ENCODE results near the gene HES5.
A peak's percentile ranks its signal among the peaks of the same experiment; 100 is the strongest.

The HES5 gene

DNA sequence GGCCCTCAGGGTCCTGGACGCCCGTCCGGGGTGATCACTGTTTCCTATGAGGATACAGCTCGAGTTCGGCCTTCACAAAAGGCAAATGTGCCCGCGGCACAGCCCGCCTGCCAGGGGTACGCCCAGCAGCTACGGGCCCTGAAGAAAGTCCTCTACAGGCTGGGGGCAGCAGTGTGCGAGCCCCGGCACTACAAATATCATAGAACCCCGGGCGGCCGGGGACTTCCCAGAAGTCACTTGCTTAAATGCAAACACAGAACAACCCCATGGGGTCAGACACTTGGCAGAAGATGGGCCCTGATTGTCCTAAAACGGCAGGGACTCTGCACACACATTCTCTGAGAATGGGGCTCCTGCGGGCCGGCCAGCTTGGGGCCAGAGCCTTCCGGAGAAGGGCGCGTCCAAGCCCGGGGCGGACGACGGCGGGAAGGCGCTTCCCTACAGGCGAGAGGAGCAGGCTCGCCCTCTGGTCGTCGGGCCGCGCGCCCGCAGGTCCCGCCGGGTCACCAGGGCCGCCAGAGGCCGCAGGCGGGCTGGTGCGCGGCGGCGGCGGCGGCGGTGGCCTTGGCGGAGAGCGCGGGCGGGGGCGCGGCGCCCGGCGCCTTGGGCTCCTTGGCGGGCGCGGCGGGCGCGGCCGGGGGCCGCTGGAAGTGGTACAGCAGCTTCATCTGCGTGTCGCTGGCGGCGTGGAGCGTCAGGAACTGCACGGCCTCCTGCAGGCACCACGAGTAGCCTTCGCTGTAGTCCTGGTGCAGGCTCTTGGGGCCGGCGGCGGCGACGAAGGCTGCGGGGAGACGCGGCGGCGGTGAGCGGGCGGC lies 888 bp downstream of the HES5 start:
- DNase-seq, result no peak

DNA sequence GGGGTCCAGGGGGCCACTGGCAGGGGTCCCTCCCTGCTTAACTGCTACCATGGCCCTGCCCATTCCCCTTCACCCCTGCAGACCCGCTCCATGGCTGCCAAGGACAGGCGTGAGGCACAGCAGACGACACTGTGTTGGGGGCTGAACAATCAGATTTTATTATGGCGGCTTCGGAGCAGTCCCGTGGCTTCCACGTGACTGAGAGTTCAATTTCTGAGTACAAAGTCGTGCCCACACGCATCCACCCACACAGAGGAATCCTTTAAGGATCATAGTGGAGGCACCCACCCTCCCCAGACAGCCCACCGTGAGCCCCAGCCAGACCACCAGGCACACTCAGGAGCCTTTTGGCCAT lies 1.5 kb downstream of the HES5 start:
- no peak for DNase-seq

DNA sequence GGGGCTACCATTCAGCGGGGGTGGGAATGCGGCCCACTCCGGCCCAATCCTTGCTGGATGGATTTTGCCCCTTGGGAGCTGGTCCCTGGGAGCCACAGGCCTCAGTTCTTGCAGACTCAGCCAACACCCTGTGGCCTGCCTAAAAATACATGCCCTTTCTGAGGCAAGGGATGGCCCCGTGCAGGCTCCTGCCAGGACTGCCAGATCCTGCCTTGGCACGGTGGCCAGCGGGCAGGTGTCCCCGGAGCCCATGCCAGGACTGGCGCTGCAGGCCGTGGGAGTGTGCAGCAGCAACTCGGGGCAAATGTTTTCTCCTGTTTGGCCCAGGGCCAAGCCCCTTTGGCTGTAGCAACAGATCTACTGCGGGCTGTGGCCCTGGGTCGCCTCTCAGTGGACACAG lies 2.0 kb downstream of the HES5 start:
- DNase-seq, result no peak

DNA sequence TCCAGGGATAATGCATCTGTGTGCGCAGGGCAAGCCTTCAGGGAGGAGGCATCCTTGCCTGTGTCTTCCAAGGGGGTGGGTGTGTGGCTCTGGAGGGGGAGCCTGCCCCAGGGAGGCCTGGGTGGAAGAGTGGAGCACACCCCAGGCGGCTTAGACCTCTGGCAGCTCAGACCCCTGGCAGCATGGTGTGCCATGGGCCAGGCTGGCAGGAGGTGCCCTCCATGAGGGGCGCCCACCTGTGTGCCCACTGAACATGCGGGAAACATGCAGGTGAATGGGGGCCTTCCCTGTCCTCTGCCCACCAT lies 2.6 kb downstream of the HES5 start:
- DNase-seq, result no peak

DNA sequence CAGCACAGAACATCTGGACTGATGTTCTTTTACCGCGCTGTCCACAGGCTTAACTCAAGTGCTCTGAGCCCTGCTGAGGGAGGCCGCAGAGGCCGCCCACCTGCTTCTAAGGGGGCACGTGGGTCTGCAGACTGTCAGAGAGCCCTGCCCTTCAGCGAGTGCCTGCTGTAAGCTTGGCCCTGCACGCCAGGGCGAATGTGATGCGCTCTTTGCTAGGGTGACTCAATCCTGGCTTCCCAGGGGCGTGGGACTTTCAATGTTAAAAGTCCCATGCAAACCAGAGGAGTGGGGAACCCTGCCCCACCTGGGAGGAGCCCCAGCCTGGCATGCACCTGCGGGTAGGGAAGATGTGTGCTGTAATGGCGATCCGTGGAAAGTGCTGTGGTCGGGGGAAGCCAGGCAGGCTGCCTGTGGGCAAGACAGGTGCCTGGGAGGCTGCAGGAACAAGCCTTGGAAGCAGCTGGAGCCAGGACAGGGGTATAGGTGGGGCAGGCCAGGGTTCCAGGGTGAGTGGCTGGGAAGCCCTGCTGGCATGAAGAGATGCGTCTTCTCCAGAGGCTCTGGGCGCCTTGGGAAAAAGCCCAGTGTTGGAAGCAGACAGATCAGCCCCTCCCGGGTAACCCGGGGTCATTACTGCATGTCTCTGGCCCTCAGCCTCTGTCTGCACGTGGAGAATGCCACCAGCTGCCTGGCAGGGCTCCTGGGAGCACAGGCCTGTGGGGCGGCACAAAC lies 3.1 kb downstream of the HES5 start:
- DNase-seq, result peak; percentile 49

DNA sequence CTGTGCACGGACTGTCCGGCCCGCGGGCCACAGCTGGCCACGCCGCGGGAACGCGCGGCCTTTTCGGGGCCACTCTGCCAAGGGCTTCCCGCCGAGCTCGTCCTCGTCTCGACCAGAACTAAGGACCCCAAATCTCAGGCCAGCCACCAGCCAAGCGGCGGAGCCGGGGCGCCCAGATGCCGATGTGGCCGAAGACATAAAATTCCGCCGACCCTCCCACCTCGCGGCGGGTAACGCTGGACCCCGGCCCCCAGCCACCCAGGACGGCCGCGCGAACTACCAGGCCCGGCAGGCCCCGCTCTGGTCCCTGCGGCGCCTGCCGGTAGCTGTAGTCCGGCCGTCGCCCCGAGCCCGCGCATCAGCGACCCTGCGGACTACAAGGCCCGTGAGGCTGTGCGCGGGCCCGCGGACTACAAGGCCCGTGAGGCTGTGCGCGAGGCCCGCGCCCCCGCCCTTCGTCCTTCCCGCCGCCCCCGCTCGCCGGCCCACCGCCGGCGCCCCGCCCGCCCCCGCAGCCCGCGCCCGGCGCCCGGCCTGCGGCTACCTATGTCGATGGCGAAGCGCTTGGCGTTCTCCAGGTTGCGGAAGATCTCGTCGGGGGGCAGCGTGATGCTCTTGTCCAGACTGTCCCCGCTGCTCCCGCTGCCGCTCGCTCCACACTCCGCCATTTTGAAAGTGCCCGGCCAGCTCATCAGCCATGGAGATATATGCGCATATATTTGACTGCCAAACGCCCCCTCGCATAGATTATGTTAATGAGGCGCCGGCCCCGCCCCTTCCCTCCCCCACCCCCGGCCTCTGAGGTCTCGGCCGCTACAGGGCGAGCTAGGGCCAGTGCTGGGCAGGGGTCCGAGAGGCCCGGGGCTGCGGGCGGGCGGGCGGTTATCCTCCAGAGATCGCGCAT lies 3.9 kb downstream of the HES5 start, which contains the start of gene PANK4:
Gene PANK4 (minus strand): TSS at position 677 of the 904 bp plus-strand sequence. CDS start 9 bp downstream, at position 668.
- DNase-seq, result peak; percentile 87

DNA sequence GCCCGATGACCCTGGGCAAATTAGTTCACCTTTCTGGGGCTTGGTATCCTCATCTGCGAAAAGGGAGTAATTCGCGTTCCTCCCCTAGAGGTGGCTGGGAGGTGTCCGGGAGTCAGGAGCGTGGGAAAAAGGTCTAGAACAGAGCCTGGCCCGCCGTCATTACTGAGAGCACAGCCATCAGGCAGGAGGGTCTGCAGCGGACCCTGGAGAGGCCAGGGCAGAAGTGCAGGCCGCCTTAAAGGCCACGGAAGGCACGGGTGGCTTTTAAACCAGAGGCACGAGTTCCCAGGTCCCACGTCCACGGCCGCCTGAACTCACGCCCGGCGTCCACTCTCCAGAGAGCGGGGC lies 4.5 kb downstream of the HES5 start:
- no peak for DNase-seq

DNA sequence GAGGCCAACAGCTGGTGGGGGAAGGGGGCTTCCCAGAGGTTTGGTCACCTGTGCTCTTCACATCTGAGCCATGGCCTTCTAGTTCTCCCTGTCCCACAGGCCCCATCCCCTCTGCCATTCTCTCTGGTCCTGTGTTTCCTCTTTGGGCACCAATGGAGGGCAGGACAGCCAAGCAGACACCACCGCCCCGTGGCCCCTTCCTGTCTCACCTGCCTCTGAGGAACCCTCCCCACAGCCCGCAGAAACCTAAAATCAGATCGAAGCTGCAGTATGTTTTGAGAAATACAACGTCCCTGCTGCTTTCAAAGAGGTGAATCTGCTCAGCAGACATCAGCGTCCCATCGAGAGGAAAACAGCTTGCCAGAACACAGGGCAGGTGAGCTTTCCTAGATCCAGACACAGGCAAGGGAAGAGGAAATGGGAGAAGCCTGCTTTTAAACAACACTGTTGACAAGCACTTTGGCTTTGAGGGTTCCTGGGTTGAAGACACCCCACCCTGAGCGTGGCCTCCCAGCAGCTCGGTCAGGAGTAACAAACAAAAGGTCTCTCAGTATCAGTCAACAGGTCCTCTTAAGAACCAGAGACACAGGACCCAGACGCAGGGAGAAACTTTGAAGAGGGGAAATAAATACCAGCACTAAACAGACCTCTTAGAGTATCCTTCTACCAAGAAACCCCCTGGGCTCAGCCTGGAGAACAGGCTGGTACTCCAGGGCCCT lies 6.0 kb downstream of the HES5 start:
- DNase-seq, result no peak

DNA sequence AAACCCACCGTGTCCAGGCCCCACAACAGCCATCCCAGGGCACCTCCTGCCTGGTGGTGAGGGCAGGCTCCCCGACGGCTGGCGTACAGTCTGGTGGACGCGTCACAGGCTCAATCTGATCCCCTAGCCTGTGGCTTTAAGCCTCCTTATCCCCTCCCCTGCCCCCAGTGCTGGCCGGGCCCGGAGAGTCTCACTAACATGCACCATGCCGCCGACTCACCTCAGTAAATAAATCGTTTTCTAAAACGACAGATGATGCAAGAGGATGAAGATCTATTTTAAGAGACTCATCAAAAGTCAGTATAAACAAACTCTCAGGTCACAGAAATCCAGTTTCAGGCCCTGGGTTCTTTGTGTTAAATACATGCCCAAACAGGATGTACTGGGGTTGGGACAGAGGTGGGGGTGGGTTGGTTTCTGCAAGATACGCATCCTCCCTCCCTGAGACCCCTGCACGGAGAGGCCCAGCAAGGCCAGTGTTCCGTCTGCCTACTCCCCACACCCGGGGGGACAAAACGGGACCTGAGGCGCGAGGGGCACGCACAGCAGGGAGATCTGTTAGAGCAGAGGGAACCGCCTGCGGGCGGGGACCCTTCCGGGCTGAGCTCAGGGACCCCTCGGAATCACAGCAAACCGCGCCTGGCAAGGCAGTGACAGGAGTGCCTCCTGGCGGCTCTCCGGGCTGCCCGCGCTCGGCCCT lies 6.7 kb downstream of the HES5 start:
- no peak for DNase-seq

DNA sequence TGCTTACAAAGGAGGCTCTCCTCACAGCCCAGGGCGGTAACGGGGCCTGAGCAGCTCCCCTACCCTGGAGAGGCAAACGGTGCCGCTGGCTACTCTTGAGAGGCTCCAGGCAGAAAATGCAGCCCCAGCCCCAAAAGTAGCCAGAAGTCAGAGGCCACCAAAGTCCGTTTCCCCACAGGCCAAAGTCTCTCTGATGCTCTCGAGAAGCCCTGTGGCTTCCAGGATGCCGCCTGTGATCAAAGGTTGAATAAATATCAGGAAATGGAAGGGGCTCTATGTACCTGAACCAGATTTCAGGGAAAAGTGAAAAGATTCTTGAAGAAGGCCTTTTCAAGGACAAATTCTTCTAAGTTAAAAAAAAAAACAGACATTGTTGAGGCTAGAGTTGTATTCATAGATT lies 7.8 kb downstream of the HES5 start:
- no peak for DNase-seq

DNA sequence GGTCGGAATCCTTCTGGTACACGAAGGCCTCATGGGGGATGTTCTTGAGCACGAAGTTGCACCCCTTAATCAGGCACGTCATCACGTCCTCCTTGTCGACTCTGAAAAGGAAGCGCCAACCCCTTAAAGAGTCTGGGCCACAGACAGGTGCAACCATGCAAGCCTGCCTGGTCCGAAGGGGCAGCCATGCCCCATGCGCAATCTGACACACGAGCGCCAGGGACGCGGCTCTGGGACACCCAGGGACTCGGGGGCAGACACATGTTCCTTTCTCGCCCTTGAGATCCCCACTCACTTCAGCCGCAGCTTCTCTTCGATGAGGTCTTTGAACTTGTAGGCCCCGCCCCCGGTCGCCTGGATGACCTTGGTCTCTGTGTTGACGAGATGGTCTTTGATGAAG lies 9.3 kb downstream of the HES5 start:
- DNase-seq, result no peak

DNA sequence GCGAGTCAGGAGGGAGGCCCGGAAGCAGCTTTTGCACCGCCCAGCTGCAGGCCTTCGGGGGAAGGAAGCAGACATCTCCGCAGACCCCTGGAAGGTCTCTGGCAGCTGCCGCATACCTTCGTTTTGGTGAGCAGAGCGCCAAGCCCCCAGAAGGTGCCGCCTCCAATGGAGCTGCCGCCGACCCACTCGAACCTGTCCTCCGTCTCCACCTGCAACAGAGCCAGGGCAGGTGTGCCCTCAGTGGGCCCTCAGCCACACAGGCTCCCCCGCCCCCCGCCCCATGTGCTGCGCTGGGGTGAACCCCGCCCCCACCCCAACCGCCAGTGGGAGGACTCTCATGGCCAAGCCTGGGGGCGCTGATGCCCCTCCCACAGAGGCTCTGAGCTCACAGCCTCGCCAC lies 9.9 kb downstream of the HES5 start:
- no peak for DNase-seq

DNA sequence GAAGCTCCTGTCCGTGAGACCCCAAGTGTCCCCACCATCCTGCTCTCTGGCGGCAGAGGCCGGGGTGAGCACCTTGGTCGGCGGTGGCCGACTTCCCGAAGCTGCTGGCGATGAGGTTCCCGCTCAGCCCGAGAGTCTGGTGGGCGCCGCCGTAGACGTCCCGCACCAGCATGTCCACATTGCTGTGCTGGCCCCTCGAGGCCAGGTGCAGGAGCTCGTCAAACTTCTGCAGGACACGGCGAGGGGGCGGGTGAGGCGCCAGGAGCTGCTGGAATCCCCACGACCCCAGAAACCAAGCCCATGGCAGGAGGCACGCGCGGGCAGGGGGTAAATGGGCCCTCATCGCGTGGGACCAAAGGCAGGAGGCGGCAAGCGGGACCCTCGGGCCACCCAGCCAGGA lies 10.3 kb downstream of the HES5 start:
- DNase-seq, result no peak

DNA sequence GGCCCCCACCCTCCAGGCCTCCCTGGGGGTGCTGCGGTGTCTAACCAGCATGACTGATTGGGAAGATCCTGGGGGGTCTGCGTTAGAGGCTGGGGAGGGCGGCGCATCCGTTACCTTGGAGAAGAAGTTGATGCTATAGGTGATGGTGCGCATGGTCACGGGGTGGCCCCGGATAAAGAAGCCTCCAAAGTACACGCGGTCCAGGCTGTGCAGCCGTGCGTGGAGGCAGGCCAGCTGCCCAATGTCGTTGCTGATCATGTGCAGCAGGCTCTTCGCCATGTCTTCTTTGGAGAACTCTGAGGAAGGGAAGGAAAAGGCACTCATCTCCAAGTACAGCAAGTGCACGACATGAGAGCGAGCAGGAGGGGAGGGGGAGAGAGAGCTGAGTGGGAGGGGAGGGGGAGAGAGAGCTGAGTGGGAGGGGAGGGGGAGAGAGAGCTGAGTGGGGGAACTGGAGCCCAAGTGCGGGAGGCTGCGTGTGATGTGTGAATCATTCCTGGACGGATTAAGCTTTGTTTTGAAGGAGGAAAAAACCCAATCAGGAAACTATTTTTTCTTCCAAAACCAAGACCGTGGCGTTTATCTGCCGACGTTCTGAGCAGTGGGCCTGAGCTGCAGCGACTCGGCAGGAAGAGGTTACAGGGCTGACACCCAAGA lies 10.9 kb downstream of the HES5 start:
- no peak for DNase-seq

DNA sequence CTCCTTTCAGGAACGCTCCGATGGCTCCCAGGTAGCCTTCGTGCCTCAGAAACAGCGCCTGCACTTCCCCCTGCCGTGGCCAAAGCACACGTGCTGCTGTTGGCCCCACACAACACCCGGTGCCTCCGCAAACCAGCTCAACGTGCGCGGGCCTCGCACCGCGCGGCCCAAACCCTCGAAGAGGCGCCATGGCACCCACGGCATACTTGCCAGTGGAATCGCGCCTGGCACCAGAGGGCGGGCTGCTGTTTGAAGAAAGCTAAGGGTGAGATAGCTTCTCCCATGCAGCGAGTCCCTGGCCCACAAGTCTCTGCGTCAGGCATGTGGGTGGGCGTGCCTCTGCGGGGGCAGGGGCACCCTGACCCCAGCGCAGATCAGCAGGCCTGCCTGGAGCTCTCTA lies 11.5 kb downstream of the HES5 start:
- no peak for DNase-seq

DNA sequence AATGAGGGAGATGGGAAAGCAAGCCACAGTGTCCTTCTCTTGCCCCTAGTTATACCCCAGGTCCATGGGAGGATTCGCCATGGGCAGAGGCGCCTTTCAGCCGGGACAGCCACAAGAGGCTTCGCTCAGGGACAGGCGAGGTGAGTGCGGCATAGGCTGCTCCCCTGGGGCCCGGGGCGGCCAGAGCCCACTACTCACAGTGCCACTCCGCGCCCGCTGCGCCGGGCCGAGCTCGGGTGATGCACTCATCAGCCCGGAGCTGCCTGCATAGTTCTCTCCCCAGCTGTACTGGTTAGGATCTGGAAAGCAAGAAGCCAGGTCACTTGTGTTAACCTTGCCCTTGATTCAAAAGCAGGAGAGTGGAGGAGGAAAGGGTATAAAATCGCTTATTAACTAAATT lies 12.1 kb downstream of the HES5 start:
- no peak for DNase-seq

DNA sequence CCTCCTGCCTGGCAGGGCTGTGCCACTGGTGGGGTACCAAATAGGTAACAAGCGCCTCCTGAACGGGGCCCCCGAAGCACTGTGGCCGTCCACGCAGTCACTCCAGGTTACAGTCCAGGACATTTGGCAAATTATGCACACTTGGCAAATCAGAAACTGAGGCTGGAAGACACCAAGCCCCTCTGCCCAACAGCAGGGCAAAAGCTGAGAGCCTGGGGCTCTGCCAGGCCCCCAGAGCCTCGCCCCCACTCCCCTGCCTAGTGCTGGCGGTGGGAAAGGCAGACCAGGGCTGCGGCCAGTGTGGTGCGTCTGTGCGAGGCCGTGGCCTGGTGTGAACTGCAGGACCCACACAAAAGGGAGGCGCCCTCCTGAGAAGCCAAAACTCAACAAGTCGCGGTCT lies 13.1 kb downstream of the HES5 start:
- DNase-seq, result no peak

DNA sequence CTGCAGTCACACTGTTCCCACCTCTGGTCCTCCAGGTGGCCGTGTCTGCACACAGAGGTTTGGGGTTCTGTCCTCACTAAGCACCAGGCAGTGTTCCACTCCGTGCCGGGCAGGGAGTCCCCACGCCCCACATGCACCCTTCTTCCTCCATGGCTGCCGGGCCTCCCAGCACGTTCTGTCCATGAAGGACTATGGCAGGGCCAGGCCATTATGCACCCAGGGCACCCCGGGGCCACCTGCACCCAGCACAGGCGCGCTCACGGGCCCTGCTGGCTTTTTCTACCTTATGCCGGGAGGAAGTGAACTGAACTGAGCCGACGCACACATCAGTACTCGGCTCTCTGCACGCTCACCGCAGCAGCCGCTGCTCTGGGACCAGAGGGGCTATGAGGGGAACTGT lies 13.9 kb downstream of the HES5 start:
- DNase-seq, result no peak

DNA sequence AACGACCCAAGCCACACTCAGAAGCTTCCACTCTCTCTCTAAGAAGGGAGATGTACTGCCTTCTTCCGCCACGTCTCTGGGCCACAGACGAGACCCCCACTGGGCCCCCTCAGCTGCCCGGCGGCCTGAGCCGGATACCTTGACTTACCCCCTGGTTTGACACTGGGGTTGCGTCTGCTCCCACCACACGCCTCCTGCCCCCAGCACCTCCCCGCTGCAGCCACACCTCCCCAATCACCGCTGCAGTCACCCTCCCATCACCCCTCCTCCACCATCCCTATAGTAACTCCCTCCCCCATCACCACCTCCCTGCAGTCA lies 14.3 kb downstream of the HES5 start:
- DNase-seq, result no peak

DNA sequence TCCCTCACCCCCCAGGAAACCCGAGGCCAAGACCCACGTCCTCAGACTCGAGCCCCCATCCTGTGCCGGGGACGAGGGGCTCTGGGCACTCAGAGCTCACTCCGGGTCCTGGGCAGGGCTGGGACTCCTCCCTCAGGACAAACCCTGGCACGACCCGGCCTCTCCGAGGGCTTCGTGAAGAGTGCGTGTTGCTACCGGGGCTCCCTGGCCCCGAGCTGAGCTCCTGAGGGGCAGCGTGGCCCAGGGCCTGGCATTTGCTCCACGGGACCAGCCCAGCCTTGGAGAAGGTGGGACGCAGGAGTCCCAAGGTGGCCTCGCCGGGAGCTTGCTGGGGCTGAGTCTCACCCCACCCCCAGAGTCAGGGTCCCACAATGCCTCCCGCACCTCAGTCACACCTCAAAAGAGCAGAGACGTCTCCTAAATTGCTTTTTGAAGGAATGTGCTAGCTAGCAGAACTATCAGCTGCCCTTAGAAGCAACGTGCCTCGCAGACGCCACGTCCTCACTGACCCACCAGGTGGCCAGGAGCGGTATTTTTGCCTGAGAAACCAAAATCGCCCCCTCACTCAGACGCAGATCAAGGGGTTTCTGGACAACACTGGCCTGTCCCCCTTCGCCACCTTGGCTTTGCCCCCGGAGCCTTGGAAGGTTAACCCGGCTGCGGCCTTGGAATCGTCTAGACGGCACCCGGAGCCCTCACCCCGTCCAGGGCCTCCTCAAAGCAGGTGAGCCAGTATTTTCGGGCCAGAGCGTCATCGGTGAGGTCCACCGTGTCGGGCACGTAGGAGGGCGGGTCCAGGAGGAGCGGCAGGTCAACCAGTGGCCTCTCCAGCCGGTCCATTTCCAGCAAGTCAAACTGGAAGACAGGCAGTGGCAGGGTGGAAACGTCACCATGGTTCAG lies 14.9 kb downstream of the HES5 start:
- no peak for DNase-seq

Measured in NCI-H2171 treated with DMSO at 0.1 percent for 48 hours (cell line).